Sigmoid colon (tissue), 4 donors: ENCODE measurements around the gene WDR1.

ENCODE experiments used
- POLR2A ChIP-seq, 2 donors: fragments of 450-650 bp; IDR thresholded peaks; one replicate each; pipeline ENCODE4 v1.6.1; 2016; ENCODE audit warnings: antibody characterized with exemption in 2 of 2, mild to moderate bottlenecking in 2 of 2, moderate library complexity in 2 of 2
- POLR2AphosphoS5 ChIP-seq, 4 donors: sonication (generic); formaldehyde crosslinking; IDR thresholded peaks; one replicate each; pipeline ENCODE4 v1.6.1; 2017; ENCODE audit warnings: antibody characterized with exemption in 4 of 4
- TF ChIP-seq, protein P1 (sequence below), 4 experiments: fragments of 450-650 bp in 3 of 4; fragments of 200-600 bp in 1 of 4; IDR thresholded peaks; one replicate each; pipeline ENCODE4 v1.5.1; 2016 to 2019; ENCODE audit warnings: antibody characterized with exemption in 4 of 4, mild to moderate bottlenecking in 3 of 4, moderate library complexity in 2 of 4

- TF ChIP-seq, protein P1, sequence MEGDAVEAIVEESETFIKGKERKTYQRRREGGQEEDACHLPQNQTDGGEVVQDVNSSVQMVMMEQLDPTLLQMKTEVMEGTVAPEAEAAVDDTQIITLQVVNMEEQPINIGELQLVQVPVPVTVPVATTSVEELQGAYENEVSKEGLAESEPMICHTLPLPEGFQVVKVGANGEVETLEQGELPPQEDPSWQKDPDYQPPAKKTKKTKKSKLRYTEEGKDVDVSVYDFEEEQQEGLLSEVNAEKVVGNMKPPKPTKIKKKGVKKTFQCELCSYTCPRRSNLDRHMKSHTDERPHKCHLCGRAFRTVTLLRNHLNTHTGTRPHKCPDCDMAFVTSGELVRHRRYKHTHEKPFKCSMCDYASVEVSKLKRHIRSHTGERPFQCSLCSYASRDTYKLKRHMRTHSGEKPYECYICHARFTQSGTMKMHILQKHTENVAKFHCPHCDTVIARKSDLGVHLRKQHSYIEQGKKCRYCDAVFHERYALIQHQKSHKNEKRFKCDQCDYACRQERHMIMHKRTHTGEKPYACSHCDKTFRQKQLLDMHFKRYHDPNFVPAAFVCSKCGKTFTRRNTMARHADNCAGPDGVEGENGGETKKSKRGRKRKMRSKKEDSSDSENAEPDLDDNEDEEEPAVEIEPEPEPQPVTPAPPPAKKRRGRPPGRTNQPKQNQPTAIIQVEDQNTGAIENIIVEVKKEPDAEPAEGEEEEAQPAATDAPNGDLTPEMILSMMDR (IDR thresholded peaks at IDR 0.05): no peak
- TF ChIP-seq POLR2A (IDR thresholded peaks at IDR 0.05) (no peak), POLR2AphosphoS5 (IDR thresholded peaks at IDR 0.05) (no peak)
Measured at GRCh38 chr4:10090467-10091250, 25.9 kb downstream of the WDR1 start.
